Renal cortex interstitium (tissue), 11 donors: ENCODE results near the gene CSNK1E. TPM values are rescaled to one million over a fixed set of nuclear protein-coding genes. Genes with fewer than 3 reads are reported as not detected.

ENCODE experiments used
- DNase-seq, 11 donors: peaks; one replicate each; pipeline ENCODE4 v3.0.0-alpha.2; 2013; ENCODE audit warnings: low read depth in 9 of 11, low spot score in 4 of 11; ENCODE audit errors: extremely low read depth in 1 of 11
- polyA plus RNA-seq, 3 donors: library from polyadenylated mRNA; unstranded; fragments of 120-200 nt; gene quantifications; one replicate each; pipeline ENCODE4 v1.2.1, GENCODE V29; 2013; ENCODE audit not compliant: insufficient read length in 3 of 3

The CSNK1E gene
- polyA plus RNA-seq, 3 donors, result 111 to 189 (median 145) TPM

- DNase-seq, result no peak
These were observed 2.9 kb downstream of the CSNK1E start for GRCh38 chr22:38314051-38314932.

- peak in 1 of 11 donors; percentile 61 for DNase-seq
These were observed 3.8 kb downstream of the CSNK1E start for GRCh38 chr22:38313384-38313955.

- DNase-seq, result no peak
These were observed 4.9 kb downstream of the CSNK1E start for GRCh38 chr22:38312261-38312800.

- no peak for DNase-seq
These were observed 6.0 kb downstream of the CSNK1E start for GRCh38 chr22:38311323-38311620.

- no peak for DNase-seq
These were observed 6.5 kb downstream of the CSNK1E start for GRCh38 chr22:38310518-38311322.

GRCh38 chr22:38309614-38310517 lies 7.4 kb downstream of the CSNK1E start:
- DNase-seq, result no peak

GRCh38 chr22:38308791-38309498 lies 8.3 kb downstream of the CSNK1E start:
- no peak for DNase-seq

- no peak for DNase-seq
These were observed 11.5 kb downstream of the CSNK1E start for GRCh38 chr22:38305471-38306448.

GRCh38 chr22:38304526-38304925 lies 12.7 kb downstream of the CSNK1E start:
- no peak for DNase-seq

- no peak for DNase-seq
These were observed 13.3 kb downstream of the CSNK1E start for GRCh38 chr22:38303974-38304373.

- DNase-seq, result no peak
These were observed 14.3 kb downstream of the CSNK1E start for GRCh38 chr22:38302906-38303305.

GRCh38 chr22:38300946-38301345 lies 16.3 kb downstream of the CSNK1E start:
- no peak for DNase-seq

GRCh38 chr22:38300197-38300945 lies 16.9 kb downstream of the CSNK1E start:
- no peak for DNase-seq

- DNase-seq, result no peak
These were observed 17.5 kb downstream of the CSNK1E start for GRCh38 chr22:38299770-38300102.

- no peak for DNase-seq
These were observed 18.8 kb downstream of the CSNK1E start for GRCh38 chr22:38298312-38299005.

- DNase-seq, result no peak
These were observed 20.9 kb downstream of the CSNK1E start for GRCh38 chr22:38296372-38296771.
